ENCODE measurements around the gene U2AF1L4.
A peak's percentile ranks its signal among the peaks of the same experiment; 100 is the strongest.

Gene U2AF1L4

GRCh38 chr19:35723671-35724070, 21.5 kb downstream of the U2AF1L4 start:
- no peak for ATAC-seq

GRCh38 chr19:35722897-35723296, 22.3 kb downstream of the U2AF1L4 start:
- ATAC-seq, result no peak

GRCh38 chr19:35722461-35722860, 22.8 kb downstream of the U2AF1L4 start:
- ATAC-seq, result no peak

GRCh38 chr19:35721374-35721773, 23.8 kb downstream of the U2AF1L4 start:
- ATAC-seq, result no peak

GRCh38 chr19:35720648-35721047, 24.6 kb downstream of the U2AF1L4 start:
- no peak for ATAC-seq

GRCh38 chr19:35720163-35720524, 25.1 kb downstream of the U2AF1L4 start:
- ATAC-seq, result no peak

GRCh38 chr19:35719402-35720162, 25.6 kb downstream of the U2AF1L4 start:
- ATAC-seq, result no peak

GRCh38 chr19:35718345-35719041, 26.7 kb downstream of the U2AF1L4 start:
- peak; percentile 1 for ATAC-seq

- ATAC-seq, result peak; percentile 0
These were observed 27.4 kb downstream of the U2AF1L4 start, which contains the start of gene KMT2B for GRCh38 chr19:35717665-35718344. KMT2B (plus strand) TSS chr19:35718003; CDS start chr19:35718019, 16 bp downstream.

- peak; percentile 67 to 72 for ATAC-seq
These were observed 28.2 kb downstream of the U2AF1L4 start for GRCh38 chr19:35716801-35717664.

- no peak for ATAC-seq
These were observed 29.0 kb downstream of the U2AF1L4 start for GRCh38 chr19:35715981-35716800.

- ATAC-seq, result no peak
These were observed 29.8 kb downstream of the U2AF1L4 start for GRCh38 chr19:35715355-35715809.

- ATAC-seq, result no peak
These were observed 30.4 kb downstream of the U2AF1L4 start for GRCh38 chr19:35714601-35715354.

- ATAC-seq, result no peak
These were observed 31.2 kb downstream of the U2AF1L4 start for GRCh38 chr19:35713904-35714495.

GRCh38 chr19:35713506-35713850, 31.7 kb downstream of the U2AF1L4 start:
- ATAC-seq, result no peak

GRCh38 chr19:35712567-35713505, 32.4 kb downstream of the U2AF1L4 start:
- peak; percentile 34 to 44 for ATAC-seq

GRCh38 chr19:35710784-35711723, 34.2 kb downstream of the U2AF1L4 start:
- ATAC-seq, result peak; percentile 48 to 58

GRCh38 chr19:35708391-35708790, 36.8 kb downstream of the U2AF1L4 start:
- no peak for ATAC-seq
